Measurements from ENCODE around the gene FAM168A. TPM values are rescaled to one million over a fixed set of nuclear protein-coding genes. Genes with fewer than 3 reads are reported as not detected.

FAM168A gene
- total and polyA plus RNA-seq, 10 of the 15 experiments (the other 5 are each of a cell fraction or from before 2014, with no cell fraction given) = 1.7 to 20.0 (median 10.0) TPM

DNA sequence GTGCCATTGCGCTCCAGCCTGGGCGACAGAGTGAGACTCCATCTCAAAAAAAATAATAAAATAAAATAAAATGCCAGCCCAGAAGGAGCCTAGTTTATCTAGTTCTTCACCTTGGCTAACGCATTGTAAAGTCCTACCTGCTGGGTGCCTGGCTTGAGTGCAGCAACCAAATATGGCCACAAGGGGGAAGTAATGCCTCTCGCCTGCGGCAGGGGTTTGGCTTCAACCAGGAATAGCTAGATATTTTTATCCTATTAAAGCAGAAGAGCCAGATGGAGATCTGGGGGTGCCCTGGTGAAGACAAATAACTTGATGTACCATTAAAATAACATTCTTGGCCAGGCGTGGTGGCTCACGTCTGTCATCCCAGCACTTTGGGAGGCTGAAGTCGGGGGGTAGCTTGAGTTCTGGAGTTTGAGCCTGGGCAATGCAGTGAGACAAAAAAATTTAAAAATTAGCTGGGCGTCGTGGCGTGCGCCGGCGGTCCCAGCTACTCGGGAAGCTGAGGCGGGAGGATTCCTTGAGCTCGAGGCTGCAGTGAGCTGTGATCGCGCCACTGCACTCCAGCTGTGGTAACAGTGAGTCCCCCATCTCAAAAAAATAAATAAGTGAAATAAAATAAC, 27.9 kb upstream of the FAM168A start:
- ChIA-PET SMC1A (ENCODE audit: uncharacterized antibody, unreplicated experiment) (interaction anchor here (0.7 to 5.6 kb wide), 35 partner anchors 10 to 695 kb away, joined by 3 to 79 read pairs (median 4); partner anchors contain the start of genes FAM168A and RAB6A), RAD21 (ENCODE audit: unreplicated experiment) (interaction anchor here (0.6 to 4.3 kb wide), 31 partner anchors 11 to 746 kb away, joined by 3 to 64 read pairs (median 4); no protein-coding TSS in a partner anchor), CTCF (interaction anchor here (0.6 to 6.4 kb wide), 71 partner anchors 9 to 348 kb away, joined by 3 to 173 read pairs (median 4); partner anchors contain the start of genes FAM168A and PLEKHB1), POLR2A (interaction anchor here (0.6 to 1.0 kb wide), 3 partner anchors 12 to 35 kb away, joined by 3 to 6 read pairs (median 4); no protein-coding TSS in a partner anchor)
- peak; percentile 98 for ATAC-seq
- no TSS peak for BruUV-seq (replicated peaks)
- WGBS (ENCODE audit: insufficient coverage, insufficient replicate concordance, low lambda C conversion rate, missing lambda C conversion rate) = 26% methylated on average over 19 of the region's 19 CpGs
- Histone ChIP-seq H3K79me2 (ENCODE audit: control insufficient read depth, insufficient read depth, low read length) (no peaks in the 10 kb centered on the region), H3K36me3 (ENCODE audit: control insufficient read depth in 2 of 2, insufficient read depth in 2 of 2, low read length in 1 of 2) (no peaks in the 10 kb centered on the region), H3K4me2 (ENCODE audit: control insufficient read depth, insufficient read depth) (no peak overlapping the region), H3K9me3 (replicated peaks; ENCODE audit: control insufficient read depth, insufficient read depth, low read length) (no peaks in the 10 kb centered on the region), H3K9ac (ENCODE audit: control insufficient read depth, insufficient read depth, low read length) (no peak overlapping the region), H3K4me1 (ENCODE audit: control insufficient read depth, insufficient read depth, low read length) (no peaks in the 10 kb centered on the region), H4K20me1 (ENCODE audit: control insufficient read depth, insufficient read depth) (no peaks in the 10 kb centered on the region), H3K27ac (ENCODE audit: control insufficient read depth, insufficient read depth) (no peak overlapping the region), H3K4me3 (no peak overlapping the region), H2AFZ (ENCODE audit: control insufficient read depth, low read depth, low read length) (no peak overlapping the region), H3K27me3 (replicated peaks in 1 of 2; ENCODE audit: control insufficient read depth in 2 of 2, insufficient read depth in 2 of 2, low read length in 1 of 2) (no peaks in the 10 kb centered on the region)
- intact Hi-C loops (cut with micrococcal nuclease; ENCODE audit: unreplicated experiment) = loop anchor here (1.0 to 5.0 kb wide), 2 partner anchors 35 to 306 kb away; no protein-coding TSS in a partner anchor
- TF ChIP-seq FOS (IDR thresholded peaks at IDR 0.05; ENCODE audit: borderline replicate concordance, extremely low read depth, insufficient read length) (no peak), TBL1XR1 (IDR thresholded peaks at IDR 0.05; ENCODE audit: low read depth, low read length) (no peak), CBX5 (IDR thresholded peaks at IDR 0.05; ENCODE audit: low read depth) (no peak), TAF1 (IDR thresholded peaks at IDR 0.05; ENCODE audit: borderline replicate concordance, low read depth, low read length) (no peak), RAD21 (IDR thresholded peaks at IDR 0.05; ENCODE audit: insufficient read depth, low read depth, low read length) (peak; percentile 82), SMC3 (IDR thresholded peaks at IDR 0.05; ENCODE audit: borderline replicate concordance, low read length) (peak; percentile 87), MTA3 (IDR thresholded peaks at IDR 0.05; ENCODE audit: borderline replicate concordance, low read length) (no peak)
- TF ChIP-seq, protein P1, sequence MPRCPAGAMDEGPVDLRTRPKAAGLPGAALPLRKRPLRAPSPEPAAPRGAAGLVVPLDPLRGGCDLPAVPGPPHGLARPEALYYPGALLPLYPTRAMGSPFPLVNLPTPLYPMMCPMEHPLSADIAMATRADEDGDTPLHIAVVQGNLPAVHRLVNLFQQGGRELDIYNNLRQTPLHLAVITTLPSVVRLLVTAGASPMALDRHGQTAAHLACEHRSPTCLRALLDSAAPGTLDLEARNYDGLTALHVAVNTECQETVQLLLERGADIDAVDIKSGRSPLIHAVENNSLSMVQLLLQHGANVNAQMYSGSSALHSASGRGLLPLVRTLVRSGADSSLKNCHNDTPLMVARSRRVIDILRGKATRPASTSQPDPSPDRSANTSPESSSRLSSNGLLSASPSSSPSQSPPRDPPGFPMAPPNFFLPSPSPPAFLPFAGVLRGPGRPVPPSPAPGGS (IDR thresholded peaks at IDR 0.05; ENCODE audit: borderline replicate concordance, insufficient read depth, low read depth, low read length, poor library complexity, severe bottlenecking) = no peak
- TF ChIP-seq, protein P2, sequence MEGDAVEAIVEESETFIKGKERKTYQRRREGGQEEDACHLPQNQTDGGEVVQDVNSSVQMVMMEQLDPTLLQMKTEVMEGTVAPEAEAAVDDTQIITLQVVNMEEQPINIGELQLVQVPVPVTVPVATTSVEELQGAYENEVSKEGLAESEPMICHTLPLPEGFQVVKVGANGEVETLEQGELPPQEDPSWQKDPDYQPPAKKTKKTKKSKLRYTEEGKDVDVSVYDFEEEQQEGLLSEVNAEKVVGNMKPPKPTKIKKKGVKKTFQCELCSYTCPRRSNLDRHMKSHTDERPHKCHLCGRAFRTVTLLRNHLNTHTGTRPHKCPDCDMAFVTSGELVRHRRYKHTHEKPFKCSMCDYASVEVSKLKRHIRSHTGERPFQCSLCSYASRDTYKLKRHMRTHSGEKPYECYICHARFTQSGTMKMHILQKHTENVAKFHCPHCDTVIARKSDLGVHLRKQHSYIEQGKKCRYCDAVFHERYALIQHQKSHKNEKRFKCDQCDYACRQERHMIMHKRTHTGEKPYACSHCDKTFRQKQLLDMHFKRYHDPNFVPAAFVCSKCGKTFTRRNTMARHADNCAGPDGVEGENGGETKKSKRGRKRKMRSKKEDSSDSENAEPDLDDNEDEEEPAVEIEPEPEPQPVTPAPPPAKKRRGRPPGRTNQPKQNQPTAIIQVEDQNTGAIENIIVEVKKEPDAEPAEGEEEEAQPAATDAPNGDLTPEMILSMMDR (IDR thresholded peaks at IDR 0.05 in 2 of 3, conservative IDR thresholded peaks at IDR 0.05 in 1 of 3; ENCODE audit: control insufficient read depth in 2 of 3, extremely low read depth in 1 of 3, insufficient read depth in 1 of 3, low read depth in 3 of 3, low read length in 3 of 3) = peak; percentile 83 to 91 (median 84)
- in situ Hi-C loops (cut with MboI) = no loop called here
- peak; percentile 23 for DNase-seq (ENCODE audit: low read depth, low spot score)
- FAIRE-seq = peak; percentile 65
